ENCODE results near the gene COL11A2. TPM values are rescaled to one million over a fixed set of nuclear protein-coding genes. Genes with fewer than 3 reads are reported as not detected.

The COL11A2 gene
- total RNA-seq, 1 donor from 2014 or later, result 0.59 TPM

DNA sequence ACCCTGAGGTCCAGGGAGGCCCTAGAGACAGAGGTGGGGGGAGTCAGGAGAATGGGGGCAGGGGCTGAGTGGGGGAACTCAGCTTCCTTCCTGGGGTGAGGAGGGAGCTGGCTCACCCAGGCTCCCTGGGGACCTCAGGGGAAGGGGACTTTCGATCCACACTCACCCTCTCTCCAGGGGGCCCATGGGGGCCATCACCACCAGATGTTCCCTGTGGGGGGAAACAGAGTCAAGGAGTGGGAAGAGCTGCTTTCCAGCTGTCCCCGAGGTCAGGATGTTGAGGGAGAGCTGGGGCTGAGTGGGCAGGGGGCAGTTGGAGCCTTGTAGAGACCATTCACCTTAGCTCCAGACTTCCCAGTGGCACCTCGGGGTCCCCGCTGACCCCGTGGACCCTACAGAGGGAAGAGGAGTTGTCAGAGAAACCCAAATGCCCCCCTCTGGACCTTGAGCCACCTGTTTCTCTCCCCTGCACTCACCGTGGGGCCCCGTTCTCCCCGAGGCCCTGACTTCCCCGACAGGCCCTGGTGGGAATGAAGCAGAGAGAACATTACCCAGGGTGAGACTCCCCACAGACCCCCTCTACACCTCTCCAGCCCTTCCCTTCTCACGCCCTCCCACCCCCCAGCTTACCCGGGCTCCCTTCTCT lies 18.6 kb downstream of the COL11A2 start:
- intact Hi-C loops (cut with micrococcal nuclease), result no loop called here

DNA sequence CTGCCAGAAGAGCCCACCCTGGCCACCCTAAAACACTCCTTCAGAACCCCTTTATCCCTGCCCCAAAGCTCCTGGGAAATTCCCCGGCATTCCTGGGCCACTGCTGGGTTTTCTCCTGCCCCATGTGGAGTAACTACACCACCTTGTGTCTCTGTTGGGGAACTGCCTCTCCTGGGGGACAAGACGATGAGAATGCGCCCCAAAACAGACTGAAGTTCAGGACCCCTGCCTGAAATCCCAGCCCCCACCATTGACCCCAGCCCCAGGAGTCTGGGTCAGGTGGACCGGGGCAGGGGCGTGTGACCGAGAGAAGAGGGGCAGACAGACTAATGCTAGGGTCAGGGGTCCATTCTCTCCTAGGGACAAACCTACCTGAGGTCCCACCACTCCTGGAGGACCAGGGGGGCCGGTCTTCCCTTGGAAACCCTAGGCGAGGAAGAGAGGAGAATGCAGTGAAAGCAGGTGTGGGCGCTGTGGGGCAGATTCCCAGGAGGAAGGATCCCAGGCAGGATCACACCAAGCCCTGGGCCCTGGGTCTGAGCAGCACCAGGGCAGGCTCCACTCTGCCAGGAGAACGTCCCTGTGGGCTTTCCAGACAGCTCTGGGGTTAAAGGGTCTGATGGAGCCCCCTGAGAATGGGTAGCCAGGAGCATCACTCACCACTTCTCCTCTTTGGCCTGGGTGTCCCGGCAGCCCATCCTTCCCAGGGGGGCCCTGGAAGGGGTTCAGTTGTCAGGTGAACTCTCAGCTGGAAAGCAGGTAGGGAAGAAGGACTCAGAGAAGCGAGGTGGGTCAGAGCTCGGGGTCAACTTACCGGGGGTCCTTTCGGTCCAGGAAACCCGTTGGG lies 19.4 kb downstream of the COL11A2 start:
- intact Hi-C loops (cut with micrococcal nuclease), result no loop called here

- intact Hi-C loops (cut with micrococcal nuclease), result no loop called here
These were observed 20.2 kb downstream of the COL11A2 start for GRCh38 chr6:33171880-33172687.

DNA sequence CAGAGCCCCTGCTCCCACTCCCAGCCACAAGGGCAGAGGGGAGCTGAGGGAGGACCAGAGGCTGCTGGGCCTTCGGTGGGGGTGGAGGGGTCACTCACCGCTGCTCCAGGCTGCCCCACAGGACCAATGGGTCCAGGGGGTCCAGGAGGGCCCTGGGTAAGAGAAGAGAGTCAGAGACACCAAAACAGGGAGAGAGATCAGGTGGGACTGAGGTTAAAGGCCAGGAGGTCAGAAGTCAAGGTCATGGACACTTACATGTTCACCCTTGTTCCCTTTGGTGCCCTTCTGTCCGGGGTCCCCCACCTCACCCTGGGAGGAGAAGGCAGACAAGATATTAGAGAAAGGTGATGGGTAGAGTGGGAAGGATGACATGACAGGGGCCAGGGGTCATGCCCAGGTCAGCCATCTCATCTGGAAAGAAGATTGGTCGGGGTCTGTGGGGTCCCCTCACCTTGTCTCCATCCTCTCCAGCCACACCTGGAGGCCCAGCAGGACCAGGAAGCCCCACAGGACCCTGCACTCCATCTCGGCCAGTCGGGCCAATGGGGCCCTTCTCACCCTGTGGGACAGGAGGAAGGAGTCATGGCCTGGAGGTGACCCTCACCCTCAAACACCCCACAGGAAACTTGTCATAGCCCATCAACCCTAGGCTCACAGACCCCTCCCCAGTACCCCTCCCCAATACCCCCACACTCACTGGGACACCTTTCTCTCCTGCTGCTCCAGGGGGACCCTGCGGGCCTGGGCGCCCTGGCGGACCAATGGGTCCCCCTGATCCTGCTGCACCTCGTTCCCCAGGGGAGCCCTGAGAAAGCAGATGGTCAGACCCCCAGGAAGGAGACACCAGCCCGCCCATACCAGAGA lies 21.0 kb downstream of the COL11A2 start:
- intact Hi-C loops (cut with micrococcal nuclease), result no loop called here

- intact Hi-C loops (cut with micrococcal nuclease), result no loop called here
These were observed 21.9 kb downstream of the COL11A2 start for GRCh38 chr6:33170176-33171015.

DNA sequence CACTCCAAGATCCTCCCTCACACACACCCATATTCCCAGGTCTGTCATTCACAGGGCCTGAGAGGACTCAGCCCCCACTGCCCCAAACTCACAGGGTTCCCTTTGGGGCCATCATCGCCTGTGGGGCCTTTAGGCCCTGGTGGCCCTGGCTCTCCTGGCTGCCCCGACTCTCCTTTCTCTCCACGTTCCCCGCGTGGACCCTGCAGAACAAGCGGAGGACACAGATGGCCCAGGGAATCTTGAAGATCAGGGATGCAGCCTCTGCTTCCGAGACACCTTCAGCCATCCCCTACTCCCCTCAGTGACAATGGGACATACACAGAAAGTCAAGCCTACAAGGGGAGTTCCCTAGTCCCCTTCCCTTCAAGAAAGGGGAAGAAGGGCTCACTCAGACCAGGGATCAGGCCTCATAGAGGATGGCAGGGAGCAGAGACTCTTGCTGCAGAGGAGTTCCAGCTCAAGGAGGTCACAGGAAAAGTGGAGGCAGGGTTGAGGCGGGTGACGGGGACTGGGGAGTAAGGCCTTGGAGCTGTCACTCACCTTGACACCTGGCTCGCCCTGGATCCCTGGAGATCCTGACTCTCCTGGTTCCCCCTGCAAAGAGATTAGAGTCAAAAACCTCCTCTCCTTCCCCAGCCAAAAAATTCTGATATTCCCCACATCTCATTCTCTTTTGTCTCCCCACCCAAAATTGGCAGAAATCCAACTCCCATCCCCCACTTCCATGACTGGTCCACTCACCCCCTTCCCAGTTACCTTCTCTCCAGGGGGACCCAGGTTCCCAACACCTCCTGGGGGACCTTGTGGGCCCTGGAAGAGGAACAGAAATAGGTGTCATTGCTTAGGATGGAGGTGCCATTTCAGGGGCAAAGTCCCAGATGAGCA lies 22.7 kb downstream of the COL11A2 start:
- intact Hi-C loops (cut with micrococcal nuclease), result no loop called here

DNA sequence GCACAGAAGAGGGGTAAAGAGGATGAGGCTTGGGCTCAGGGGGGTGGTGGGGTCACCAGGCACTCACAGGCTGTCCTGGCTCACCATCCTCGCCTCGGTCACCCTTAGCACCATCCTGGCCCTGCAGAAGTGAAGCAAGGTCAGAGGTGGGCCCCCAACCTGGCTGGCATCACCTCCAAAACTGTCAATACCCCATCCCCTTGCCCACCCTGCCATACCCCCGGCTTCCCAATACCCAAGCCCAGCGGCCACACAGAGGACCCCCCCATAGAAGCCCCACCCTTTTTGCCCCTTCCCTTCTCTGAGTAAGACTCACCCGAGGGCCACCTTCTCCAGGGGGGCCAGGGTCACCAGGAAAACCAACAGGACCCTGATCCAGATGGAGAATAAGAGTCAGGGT lies 23.6 kb downstream of the COL11A2 start:
- intact Hi-C loops (cut with micrococcal nuclease), result no loop called here

DNA sequence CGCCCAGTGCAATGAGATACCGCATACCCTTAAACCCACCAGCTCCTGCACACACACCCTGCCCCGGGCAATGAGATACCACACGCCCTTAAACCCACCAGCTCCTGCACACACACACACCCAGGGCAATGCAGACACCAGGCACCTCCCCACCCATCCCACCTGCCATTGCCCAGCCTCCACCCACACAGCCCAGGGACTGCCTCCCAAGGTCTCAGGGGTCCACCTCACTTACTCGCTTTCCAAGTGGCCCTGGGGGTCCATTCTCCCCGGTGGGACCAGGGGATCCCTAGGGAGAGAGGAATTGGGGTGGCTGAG lies 24.0 kb downstream of the COL11A2 start:
- intact Hi-C loops (cut with micrococcal nuclease), result no loop called here

DNA sequence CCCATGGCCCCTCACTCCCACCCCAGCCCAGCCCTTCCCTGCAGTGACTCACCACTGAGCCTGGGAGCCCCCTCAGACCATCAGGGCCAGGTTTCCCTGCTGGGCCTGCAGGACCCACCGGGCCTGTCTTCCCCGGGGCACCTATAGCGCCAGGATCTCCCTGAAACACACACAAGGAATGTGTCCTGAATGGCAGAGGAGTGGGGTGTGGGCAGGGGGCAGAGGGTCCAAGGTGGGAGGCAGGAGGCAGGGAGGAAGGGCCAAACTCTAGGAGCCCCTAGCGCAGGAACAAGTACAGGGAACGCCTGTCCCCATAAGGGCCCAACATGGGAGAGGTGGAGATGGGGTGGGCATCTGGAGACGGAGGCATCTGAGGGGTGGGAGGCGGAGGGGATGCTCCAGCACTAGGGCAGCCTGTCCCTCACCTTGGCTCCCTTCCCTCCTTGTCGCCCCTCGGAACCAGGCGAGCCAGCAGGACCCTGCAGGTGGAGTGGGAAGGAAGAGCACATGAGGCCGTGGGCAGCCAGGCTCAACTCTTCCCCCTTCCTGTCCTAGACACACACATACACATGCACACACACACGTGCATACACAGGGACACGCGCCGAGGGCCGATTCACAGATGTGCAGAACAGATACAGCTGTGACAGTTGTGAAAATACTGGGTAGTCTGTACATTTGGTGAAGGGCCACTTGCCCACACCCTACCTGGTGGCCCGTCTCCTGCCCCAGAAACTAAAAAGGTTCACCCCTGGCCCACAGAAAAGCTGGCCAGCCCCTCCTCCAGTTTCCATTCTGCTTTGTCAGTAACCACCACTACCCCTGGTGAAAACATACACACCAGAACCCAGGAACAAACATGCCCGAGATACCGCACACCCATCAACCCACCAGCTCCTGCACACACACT lies 24.6 kb downstream of the COL11A2 start:
- intact Hi-C loops (cut with micrococcal nuclease), result no loop called here

DNA sequence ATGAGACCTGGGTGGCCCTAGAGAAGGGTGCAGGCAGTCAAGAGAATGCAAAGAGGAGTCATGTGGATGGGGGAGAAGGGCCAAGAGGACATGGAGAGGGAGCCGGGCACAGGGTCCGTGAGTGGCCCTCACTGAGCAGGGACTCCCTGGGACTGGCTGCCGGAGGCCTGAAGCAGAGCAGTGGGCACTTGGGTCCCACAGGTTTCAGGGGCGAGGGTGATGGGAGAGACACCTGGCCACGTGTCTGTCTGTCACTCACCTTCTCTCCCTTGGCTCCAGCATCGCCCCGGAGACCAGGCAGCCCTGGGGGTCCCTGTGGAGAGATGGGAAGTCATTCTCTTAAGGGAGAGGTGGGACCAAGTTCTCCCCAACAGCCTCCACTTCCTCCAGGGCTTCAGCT lies 25.5 kb downstream of the COL11A2 start:
- intact Hi-C loops (cut with micrococcal nuclease), result no loop called here

DNA sequence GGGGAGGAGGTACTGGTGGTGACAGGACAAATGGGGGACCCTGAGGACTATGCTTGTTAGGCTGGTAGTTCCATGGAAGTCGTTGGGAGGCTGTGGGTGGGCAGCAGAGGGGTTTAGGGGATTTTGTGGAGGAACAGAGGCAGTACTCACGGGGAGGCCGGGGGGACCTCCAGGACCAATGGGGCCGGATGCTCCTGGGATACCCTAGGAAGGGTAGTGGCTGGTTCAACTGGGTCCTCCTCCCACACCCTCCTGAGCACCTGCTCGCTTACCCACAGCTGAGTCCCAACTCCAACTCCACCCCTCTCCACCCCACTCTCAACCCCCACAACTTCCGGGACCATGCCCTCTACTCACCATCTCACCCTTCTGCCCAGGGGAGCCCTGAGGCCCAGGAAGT lies 25.9 kb downstream of the COL11A2 start:
- intact Hi-C loops (cut with micrococcal nuclease), result no loop called here

DNA sequence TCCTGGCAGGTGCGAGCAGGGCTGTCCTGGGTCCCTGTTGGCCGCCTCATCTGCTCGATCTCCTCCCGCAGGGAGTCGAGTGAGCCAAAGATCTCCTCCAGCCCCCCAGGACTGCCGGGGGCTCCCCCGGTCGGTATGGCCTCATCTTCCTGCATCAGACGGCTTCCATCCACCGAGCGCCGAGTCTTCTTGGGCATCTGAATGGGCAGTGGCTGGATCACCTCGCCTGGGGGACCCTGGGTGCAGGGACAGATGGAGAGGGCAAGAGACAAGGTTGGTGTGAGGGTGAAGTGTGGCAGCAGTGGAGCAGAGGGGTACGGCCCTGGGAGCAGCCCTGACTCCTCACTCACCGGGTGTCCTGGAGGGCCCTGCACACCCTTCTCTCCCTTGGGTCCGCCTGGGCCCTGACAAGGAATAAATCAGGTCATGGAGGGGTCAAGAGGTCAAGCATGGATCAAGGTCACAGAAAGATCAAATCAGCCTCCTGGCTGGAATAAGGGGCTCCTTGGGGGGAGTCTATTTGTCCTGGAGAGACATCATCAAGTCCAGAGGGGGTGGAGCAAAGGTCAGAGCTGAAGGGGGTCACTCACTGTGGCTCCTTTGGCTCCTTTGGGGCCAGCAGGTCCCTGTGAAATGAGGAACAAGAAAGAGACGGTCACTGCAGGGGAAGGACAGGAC lies 26.5 kb downstream of the COL11A2 start:
- intact Hi-C loops (cut with micrococcal nuclease), result no loop called here

GRCh38 chr6:33164665-33165373 lies 27.4 kb downstream of the COL11A2 start:
- intact Hi-C loops (cut with micrococcal nuclease), result loop anchor here (5.0 kb wide), 1 partner anchor 38 kb away; no protein-coding TSS in a partner anchor

DNA sequence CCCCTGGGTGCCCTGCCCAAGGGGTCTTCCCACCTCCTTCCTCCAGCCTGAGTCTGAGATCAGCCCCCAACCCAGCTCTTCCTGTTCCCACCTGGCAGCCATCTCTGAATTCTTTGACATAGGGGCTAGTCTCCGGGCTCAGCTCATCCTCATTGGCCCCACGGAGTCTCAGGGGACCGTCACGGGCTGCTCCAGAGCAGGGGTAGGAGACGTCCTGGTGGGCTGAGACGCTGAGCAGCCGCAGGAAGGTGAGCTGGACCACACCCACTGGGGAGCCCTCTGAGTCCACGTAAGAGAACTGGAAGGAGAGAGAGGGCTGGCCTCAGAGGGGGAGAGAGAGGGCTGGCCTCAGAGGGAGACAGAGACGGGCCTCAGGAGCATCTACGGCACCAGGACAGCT lies 28.1 kb downstream of the COL11A2 start:
- intact Hi-C loops (cut with micrococcal nuclease), result loop anchor here (5.0 kb wide), 1 partner anchor 37 kb away; no protein-coding TSS in a partner anchor

GRCh38 chr6:33163540-33163939 lies 28.7 kb downstream of the COL11A2 start:
- intact Hi-C loops (cut with micrococcal nuclease), result loop anchor here (5.0 kb wide), 1 partner anchor 36 kb away; no protein-coding TSS in a partner anchor

Measured in T-helper 2 cell treated with Interferon-gamma antibody and Interleukin-4, amounts not matched to agents 100 ng/mL and 5 ng/mL, for 36 hours (primary cell).